ENCODE results near the gene PSMF1. TPM values are rescaled to one million over a fixed set of nuclear protein-coding genes. Genes with fewer than 3 reads are reported as not detected.

PSMF1 gene
- total and polyA plus RNA-seq, 2 donors (not counting 3 experiments of a cell fraction or from before 2014, with no cell fraction given): 142 to 354 TPM

DNA sequence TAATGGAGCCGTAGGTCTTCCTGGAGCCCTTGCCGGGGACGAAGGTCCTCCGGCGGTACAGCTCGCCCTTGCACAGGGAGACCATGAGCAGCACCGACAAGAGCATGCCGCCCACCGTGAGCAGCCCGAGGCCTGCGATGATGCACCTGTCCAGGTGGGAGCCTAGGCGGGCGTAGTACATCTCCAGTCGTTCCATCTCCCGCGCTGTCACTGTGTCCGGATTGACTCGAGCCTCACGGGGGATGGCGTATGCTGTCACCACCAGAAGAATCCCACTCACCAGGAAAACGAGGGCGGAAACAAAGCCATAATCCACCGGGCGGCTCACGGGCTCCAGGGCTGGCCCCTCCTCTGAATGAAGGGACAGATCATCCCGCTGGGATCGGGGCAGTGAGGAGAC is 62.5 kb downstream of the PSMF1 start:
- CTCF ChIA-PET: interaction anchor here (0.7 to 1.2 kb wide), 3 partner anchors 8 to 33 kb away, joined by 3 read pairs; no protein-coding TSS in a partner anchor
- FAIRE-seq: no peak
- intact Hi-C loops (cut with micrococcal nuclease): loop anchor here (10.0 kb wide), 1 partner anchor 226 kb away; no protein-coding TSS in a partner anchor

More for the DNA sequence above, 62.5 kb downstream of the PSMF1 start:
- Histone ChIP-seq H3K27me3 (ENCODE audit: control insufficient read depth in 2 of 2, insufficient read depth in 2 of 2, low read length in 2 of 2) (peaks cover 12 to 22% of the 10 kb centered on the region in 2 experiments), H2AFZ (ENCODE audit: low read depth, low read length) (no peak overlapping the region), H3K27ac (ENCODE audit: insufficient read depth, low read depth, low read length) (no peak overlapping the region), H3K79me2 (ENCODE audit: control insufficient read depth, insufficient read depth, low read length) (no peaks in the 10 kb centered on the region), H3K4me2 (ENCODE audit: insufficient read depth, low read length) (no peak overlapping the region), H3K9me3 (replicated peaks; ENCODE audit: control insufficient read depth, insufficient read depth, low read length) (no peaks in the 10 kb centered on the region), H3K9me1 (replicated peaks; ENCODE audit: control insufficient read depth, extremely low read depth, insufficient read depth, low read length) (no peaks in the 10 kb centered on the region), H3K4me1 (ENCODE audit: control insufficient read depth, extremely low read depth, insufficient read depth, low read length) (no peaks in the 10 kb centered on the region), H3K9ac (replicated peaks; ENCODE audit: extremely low read depth, insufficient read depth, low read length) (no peak overlapping the region), H4K20me1 (replicated peaks; ENCODE audit: control insufficient read depth, extremely low read depth, insufficient read depth, low read length) (no peaks in the 10 kb centered on the region), H3K36me3 (ENCODE audit: control insufficient read depth in 2 of 2, extremely low read depth in 1 of 2, insufficient read depth in 2 of 2, low read length in 2 of 2) (no peaks in the 10 kb centered on the region), H3K4me3 (replicated peaks in 1 of 3; ENCODE audit: insufficient read depth in 1 of 3, low read depth in 1 of 3, low read length in 3 of 3) (no peak overlapping the region)
- TF ChIP-seq POLR2AphosphoS5 (IDR thresholded peaks at IDR 0.05; ENCODE audit: insufficient read depth, low read depth, low read length) (no peak), POLR2A (IDR thresholded peaks at IDR 0.05; ENCODE audit: low read depth, low read length) (no peak), JUN (IDR thresholded peaks at IDR 0.05; ENCODE audit: borderline replicate concordance, insufficient read depth, insufficient read length, low read depth) (no peak), FOS (IDR thresholded peaks at IDR 0.05; ENCODE audit: borderline replicate concordance, insufficient read depth, low read length) (no peak)
- TF ChIP-seq, protein P1, sequence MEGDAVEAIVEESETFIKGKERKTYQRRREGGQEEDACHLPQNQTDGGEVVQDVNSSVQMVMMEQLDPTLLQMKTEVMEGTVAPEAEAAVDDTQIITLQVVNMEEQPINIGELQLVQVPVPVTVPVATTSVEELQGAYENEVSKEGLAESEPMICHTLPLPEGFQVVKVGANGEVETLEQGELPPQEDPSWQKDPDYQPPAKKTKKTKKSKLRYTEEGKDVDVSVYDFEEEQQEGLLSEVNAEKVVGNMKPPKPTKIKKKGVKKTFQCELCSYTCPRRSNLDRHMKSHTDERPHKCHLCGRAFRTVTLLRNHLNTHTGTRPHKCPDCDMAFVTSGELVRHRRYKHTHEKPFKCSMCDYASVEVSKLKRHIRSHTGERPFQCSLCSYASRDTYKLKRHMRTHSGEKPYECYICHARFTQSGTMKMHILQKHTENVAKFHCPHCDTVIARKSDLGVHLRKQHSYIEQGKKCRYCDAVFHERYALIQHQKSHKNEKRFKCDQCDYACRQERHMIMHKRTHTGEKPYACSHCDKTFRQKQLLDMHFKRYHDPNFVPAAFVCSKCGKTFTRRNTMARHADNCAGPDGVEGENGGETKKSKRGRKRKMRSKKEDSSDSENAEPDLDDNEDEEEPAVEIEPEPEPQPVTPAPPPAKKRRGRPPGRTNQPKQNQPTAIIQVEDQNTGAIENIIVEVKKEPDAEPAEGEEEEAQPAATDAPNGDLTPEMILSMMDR (IDR thresholded peaks at IDR 0.05; ENCODE audit: extremely low read depth in 1 of 2, insufficient read depth in 1 of 2, low read depth in 1 of 2, low read length in 2 of 2): no peak
- TF ChIP-seq, protein P2, sequence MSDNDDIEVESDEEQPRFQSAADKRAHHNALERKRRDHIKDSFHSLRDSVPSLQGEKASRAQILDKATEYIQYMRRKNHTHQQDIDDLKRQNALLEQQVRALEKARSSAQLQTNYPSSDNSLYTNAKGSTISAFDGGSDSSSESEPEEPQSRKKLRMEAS (IDR thresholded peaks at IDR 0.05; ENCODE audit: insufficient read depth, insufficient read length): no peak
- dilution Hi-C loops (cut with MboI; ENCODE audit: extremely low pct_ligation_motif_present, low sequenced_read_pairs): no loop called here
- POLR2A ChIA-PET: no interaction called here
- no TSS peak for BruUV-seq (replicated peaks)
- DNase-seq (ENCODE audit: low read depth, low spot score): no peak

Measured in endothelial cell of umbilical vein (primary cell).